Erythroblast (primary cell): ENCODE results near the gene TTC33.

Experiments
- GATA1 ChIP-seq: IDR thresholded peaks from 2 replicates; pipeline ENCODE4 v1.6.1; 2011; ENCODE audit warnings: low read depth, mild to moderate bottlenecking, control low read depth, low read length, moderate library complexity
- POLR2A ChIP-seq: IDR thresholded peaks from 2 replicates; pipeline ENCODE4 v1.6.1; 2011; ENCODE audit warnings: mild to moderate bottlenecking, low read length

DNA sequence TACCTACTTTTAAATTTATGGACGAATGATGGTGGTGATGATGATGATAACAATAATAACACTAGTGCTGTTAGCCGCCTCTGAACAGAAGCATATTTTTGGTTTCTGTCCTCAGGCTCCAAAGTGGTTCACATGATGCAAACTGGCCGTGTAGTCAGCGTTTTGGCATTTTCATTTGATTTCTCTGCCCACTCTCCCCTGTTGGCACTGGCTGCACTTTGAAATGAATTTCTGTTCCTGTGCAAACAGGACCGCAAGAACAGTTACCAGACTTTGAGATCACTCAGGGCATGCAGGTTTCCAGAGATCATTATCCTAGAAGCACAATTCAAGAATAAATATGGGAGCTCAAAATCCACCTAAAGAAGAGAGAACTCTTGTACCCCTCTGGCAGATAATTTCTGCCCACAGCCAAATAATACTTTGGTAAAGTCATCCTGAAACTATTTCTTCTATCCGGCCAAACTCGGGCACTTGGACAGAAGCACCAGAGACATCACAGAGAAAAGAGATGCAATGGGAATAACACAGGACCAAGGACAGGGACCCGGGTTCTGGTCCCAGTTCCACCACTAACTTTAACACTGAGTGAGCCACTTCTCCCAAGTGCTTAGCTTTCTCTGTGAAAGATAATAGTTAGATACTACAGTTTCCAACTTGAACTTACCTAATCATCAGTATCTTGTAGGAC lies 277.8 kb downstream of the TTC33 start:
- TF ChIP-seq POLR2A = no peak
- no peak for TF ChIP-seq GATA1
